ENCODE data around the gene SYNE4. TPM values are rescaled to one million over a fixed set of nuclear protein-coding genes. Genes with fewer than 3 reads are reported as not detected.

SYNE4 gene
- total and polyA plus RNA-seq, 9 of the 15 experiments (the other 6 are each of a cell fraction or from before 2014, with no cell fraction given) = 0.03 to 0.65 (median 0.29) TPM

DNA sequence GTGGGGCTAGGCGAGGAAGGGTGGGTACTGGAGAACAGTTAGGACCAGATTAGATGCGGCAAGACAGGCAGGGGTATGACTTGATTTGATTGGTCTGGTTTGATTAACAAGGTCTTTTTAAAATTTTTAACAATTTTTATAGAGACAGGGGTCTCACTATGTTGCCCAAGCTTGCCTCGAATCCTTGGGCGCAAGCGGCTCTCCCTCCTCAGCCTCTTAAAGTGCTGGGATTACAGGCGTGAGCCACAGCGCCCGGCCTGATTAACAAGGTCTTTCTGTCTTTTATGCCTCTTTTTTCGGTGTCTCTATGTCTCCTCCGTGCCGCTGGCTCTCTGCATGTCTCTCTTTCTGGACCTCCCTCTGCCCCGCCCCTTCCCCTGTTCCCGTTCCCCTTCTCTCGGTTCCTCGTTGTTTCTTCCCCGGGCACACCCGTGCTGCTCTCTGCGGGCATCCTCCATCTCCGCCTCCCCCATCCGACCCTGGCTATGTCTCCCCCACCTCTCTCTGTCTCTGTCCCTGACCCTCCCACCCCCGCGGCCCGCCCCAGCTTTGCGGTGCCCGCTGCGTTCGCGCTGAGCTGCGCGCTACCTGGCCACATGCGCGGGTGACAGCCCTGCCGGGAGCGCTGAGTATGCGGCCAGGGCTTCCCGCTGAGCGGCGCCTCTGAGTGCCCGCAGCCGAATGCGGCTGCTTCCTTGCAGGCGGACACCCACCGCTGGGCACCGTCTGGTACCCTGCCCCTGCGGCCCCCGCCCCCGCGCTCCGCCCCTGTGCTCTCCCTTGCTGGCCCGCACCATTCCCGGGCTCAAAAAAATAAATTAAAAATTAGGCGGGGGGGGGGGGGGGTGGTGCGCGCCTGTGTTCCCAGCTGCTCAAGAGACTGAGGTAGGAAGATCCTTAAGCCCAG lies 21.7 kb downstream of the SYNE4 start (continued):
- TF ChIP-seq, protein P1, sequence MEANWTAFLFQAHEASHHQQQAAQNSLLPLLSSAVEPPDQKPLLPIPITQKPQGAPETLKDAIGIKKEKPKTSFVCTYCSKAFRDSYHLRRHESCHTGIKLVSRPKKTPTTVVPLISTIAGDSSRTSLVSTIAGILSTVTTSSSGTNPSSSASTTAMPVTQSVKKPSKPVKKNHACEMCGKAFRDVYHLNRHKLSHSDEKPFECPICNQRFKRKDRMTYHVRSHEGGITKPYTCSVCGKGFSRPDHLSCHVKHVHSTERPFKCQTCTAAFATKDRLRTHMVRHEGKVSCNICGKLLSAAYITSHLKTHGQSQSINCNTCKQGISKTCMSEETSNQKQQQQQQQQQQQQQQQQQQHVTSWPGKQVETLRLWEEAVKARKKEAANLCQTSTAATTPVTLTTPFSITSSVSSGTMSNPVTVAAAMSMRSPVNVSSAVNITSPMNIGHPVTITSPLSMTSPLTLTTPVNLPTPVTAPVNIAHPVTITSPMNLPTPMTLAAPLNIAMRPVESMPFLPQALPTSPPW (CRISPR knock-in tag; IDR thresholded peaks at IDR 0.05) = 0 out of 2 replicates have a peak, but pooled peaks have one; percentile 44
- TF ChIP-seq SMARCB1 (IDR thresholded peaks at IDR 0.05; ENCODE audit: insufficient read length, low read depth) = no peak
- no peak for TF ChIP-seq MAFK (IDR thresholded peaks at IDR 0.05; ENCODE audit: low read length)

DNA sequence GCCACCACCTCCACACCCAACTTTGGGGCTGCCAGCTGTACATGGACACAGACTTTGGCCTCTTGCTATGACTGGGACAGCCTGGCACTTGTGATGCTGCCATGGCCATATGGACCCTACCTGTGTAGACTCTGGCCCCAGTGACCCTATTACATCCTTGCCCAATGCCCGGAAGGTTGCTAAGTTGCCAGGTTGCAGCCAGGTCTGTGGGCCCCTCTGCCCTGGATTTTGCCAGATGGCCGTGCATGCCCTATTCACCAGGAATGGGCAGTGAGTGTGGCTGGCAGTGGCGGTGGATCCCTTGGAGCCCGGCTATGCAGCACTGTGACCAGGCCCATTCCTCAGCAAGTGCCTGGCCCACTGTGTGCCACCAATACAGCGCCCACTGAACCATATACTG lies 22.5 kb downstream of the SYNE4 start:
- in situ Hi-C loops (cut with MboI) = no loop called here
- Histone ChIP-seq H2AFZ (ENCODE audit: low read depth, low read length) (no peak overlapping the region), H3K79me2 (ENCODE audit: control insufficient read depth, insufficient read depth, low read length) (no peaks in the 10 kb centered on the region), H3K9me1 (ENCODE audit: control insufficient read depth, insufficient read depth, low read length) (no peaks in the 10 kb centered on the region), H3K9ac (ENCODE audit: insufficient read depth in 1 of 2, low read depth in 2 of 2, low read length in 2 of 2) (no peak overlapping the region), H3K9me3 (replicated peaks; ENCODE audit: control insufficient read depth, insufficient read depth, low read depth, low read length) (peaks cover 3% of the 10 kb centered on the region), H3K4me2 (ENCODE audit: insufficient read depth, low read length) (no peak overlapping the region), H4K20me1 (replicated peaks; ENCODE audit: control insufficient read depth, insufficient read depth, low read length) (no peaks in the 10 kb centered on the region), H3K27me3 (ENCODE audit: control insufficient read depth in 2 of 2, insufficient read depth in 2 of 2, low read length in 2 of 2) (peaks cover 13 to 44% of the 10 kb centered on the region in 2 experiments; a peak in 4 of 5 replicates), H3K36me3 (ENCODE audit: control insufficient read depth, insufficient read depth, low read length) (no peaks in the 10 kb centered on the region), H3K27ac (ENCODE audit: extremely low read depth, low read depth, low read length) (no peak overlapping the region), H3K4me1 (replicated peaks in 1 of 2; ENCODE audit: control insufficient read depth in 2 of 2, insufficient read depth in 2 of 2, low read length in 2 of 2) (peaks cover 0 to 12% of the 10 kb centered on the region in 2 experiments; a peak in 2 of 5 replicates), H3K4me3 (no peak overlapping the region)
- DNase-seq (ENCODE audit: extremely low read depth in 1 of 4, low spot score in 3 of 4) = no peak
- ChIA-PET CTCF (ENCODE audit: low intra/inter-chr PET ratio) (no interaction called here), POLR2A (no interaction called here)
- TF ChIP-seq MYNN (IDR thresholded peaks at IDR 0.05) = no peak
- no peak for TF ChIP-seq MYNN (CRISPR knock-in tag; IDR thresholded peaks at IDR 0.05)
- no peak for TF ChIP-seq ZBTB8A (IDR thresholded peaks at IDR 0.05; ENCODE audit: partially characterized antibody)
- TF ChIP-seq HLTF (IDR thresholded peaks at IDR 0.05) = no peak
- TF ChIP-seq, protein P2, sequence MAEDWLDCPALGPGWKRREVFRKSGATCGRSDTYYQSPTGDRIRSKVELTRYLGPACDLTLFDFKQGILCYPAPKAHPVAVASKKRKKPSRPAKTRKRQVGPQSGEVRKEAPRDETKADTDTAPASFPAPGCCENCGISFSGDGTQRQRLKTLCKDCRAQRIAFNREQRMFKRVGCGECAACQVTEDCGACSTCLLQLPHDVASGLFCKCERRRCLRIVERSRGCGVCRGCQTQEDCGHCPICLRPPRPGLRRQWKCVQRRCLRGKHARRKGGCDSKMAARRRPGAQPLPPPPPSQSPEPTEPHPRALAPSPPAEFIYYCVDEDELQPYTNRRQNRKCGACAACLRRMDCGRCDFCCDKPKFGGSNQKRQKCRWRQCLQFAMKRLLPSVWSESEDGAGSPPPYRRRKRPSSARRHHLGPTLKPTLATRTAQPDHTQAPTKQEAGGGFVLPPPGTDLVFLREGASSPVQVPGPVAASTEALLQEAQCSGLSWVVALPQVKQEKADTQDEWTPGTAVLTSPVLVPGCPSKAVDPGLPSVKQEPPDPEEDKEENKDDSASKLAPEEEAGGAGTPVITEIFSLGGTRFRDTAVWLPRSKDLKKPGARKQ (CRISPR knock-in tag; IDR thresholded peaks at IDR 0.05) = no peak
- TF ChIP-seq ATF7 (IDR thresholded peaks at IDR 0.05) = no peak
- no peak for TF ChIP-seq ZNF644 (tag; IDR thresholded peaks at IDR 0.05; ENCODE audit: low read depth)
- TF ChIP-seq, protein P3, sequence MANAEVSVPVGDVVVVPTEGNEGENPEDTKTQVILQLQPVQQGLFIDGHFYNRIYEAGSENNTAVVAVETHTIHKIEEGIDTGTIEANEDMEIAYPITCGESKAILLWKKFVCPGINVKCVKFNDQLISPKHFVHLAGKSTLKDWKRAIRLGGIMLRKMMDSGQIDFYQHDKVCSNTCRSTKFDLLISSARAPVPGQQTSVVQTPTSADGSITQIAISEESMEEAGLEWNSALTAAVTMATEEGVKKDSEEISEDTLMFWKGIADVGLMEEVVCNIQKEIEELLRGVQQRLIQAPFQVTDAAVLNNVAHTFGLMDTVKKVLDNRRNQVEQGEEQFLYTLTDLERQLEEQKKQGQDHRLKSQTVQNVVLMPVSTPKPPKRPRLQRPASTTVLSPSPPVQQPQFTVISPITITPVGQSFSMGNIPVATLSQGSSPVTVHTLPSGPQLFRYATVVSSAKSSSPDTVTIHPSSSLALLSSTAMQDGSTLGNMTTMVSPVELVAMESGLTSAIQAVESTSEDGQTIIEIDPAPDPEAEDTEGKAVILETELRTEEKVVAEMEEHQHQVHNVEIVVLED (CRISPR knock-in tag; IDR thresholded peaks at IDR 0.05) = no peak
- no peak for TF ChIP-seq GABPB2 (CRISPR knock-in tag; conservative IDR thresholded peaks at IDR 0.05)
- intact Hi-C loops (cut with micrococcal nuclease) = no loop called here
- ATAC-seq = no peak
- FAIRE-seq = no peak
- no TSS peak for BruUV-seq (replicated peaks)
- WGBS (ENCODE audit: insufficient coverage, low coverage, missing lambda C conversion rate) = 11% methylated on average over 5 of the region's 5 CpGs

Measured in K562 (cell line).